Stimulated activated CD4-positive, alpha-beta T cell treated with anti-CD3 and anti-CD28 coated beads, TNF-alpha, amount 100 ng/mL, for 4 hours (primary cell): ENCODE results near the gene TAMALIN.
"Not testable (repeated sequence)": the region's sequence is repeated elsewhere in the genome, so short reads cannot be mapped to it uniquely, and the experiment has no call there.

Source experiments
- DNase-seq, 3 experiments: peaks; one replicate each; pipeline ENCODE4 v3.0.0-alpha.2; 2020; ENCODE audit warnings: low read depth in 3 of 3

The TAMALIN gene

DNA sequence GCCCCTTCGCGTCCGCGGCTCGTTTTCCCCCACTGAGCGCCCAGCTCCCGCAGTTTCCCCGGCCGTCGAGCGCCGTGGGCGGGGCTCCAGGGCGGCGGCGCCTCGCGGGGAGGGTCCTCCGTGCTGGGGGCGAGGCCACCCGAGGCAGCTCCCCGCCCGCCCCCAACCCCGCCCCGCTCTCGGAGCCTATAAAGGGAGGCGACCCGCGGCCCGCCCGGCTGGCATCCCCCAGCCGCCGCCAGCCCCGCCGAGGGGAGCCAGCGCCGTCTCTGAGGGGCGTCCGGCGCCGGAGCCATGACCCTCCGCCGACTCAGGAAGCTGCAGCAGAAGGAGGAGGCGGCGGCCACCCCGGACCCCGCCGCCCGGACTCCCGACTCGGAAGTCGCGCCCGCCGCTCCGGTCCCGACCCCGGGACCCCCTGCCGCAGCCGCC is at the start of gene TAMALIN:
Gene TAMALIN, plus strand, starts transcription at position 221 of the 432 bp plus-strand sequence. Its CDS starts 74 bp downstream, at position 295.
- peak; percentile 57 to 80 (median 74) for DNase-seq

DNA sequence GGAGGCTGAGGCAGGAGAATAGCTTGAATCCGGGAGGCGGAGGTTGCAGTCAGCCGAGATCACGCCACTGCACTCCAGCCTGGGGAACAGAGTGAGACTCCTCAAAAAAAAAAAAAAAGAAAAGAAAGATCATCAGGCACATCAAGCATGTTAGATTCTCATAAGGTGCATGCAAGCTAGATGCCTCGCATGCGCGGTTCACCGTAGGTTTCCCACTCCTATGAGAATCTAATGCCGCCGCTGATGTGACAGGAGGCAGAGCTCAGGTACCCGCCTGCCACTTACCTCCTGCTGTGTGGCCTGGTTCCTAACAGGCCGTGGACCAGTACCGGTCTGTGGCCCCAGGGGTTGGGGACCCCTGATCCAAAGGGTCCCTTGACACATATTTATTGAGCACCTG is 48.2 kb upstream of the TAMALIN start:
- no peak for DNase-seq

DNA sequence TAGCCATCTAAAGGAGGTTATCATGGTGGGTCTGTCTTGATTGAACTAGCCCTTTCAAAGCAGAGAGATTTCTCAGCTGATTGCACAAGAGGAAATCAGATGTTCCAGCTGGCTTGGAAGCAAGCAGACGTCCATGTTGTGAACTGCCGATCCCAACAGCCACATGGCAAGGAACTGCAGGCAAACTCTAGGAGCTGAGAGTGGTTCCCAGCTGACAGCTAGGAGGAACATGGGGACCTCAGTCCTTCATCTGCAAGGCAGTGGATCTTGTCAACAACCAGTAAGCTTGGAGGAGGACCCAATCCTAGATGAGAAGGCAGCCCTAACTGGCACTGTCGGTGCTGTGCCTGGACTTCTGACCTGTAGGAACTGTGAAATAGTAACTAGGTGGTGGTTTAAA is 47.5 kb upstream of the TAMALIN start:
- DNase-seq: no peak

DNA sequence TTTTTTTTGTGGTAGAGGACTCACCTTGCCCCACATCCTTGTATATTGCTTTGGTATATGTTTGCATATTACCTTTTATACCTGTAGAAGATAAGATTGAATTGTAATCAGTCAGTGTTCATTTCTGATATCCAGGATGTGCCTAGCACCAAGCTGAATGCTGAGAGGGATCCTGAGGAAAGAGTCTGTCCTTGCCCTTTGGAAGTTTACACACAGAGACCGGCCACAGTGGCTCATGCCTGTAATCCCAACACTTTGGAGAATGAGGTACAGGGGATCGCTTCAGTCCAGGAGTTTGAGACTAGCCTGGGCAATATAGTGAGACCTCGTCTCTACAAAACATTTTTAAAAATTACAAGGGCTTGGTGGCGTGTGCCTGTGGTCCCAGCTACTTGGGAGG is 46.8 kb upstream of the TAMALIN start:
- DNase-seq: no peak

DNA sequence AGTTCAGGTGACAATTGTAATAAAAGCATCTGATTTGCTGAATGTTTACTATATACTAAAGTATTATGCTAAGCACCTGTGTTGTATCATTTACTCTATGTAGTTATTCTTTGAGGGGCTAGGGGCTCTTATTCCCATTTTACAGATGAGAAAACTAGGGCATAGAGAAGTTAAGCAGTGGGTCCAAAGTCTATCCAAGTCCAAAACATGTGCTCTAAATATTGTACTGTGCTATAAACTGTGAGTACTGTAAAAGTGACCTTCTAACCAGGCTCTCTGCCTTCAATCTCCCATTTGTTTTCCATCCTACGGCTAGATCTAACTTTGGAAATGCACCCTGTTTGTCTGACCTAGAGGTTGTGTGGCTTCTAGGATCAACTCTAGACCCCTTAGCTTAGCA is 46.3 kb upstream of the TAMALIN start:
- DNase-seq: no peak

DNA sequence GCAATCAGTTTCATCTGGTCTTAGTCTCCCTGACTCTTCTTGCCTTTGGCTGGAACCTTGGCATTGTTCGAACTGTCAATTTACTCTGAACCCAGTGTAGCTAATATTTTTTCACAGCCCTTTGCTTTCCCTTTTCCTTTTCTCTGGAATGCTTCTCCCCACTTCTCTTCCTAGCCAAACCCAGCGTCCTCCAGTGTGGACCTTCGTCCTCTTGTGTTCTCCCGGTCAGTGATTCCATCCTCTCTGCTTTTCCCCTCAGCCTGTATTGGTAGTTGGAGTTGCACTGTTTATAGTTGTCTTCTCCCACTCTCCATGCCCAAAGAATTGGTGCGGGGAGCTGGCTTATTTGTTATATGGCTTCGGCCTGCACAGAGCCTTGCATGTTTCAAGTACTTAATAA is 45.9 kb upstream of the TAMALIN start:
- DNase-seq: no peak

DNA sequence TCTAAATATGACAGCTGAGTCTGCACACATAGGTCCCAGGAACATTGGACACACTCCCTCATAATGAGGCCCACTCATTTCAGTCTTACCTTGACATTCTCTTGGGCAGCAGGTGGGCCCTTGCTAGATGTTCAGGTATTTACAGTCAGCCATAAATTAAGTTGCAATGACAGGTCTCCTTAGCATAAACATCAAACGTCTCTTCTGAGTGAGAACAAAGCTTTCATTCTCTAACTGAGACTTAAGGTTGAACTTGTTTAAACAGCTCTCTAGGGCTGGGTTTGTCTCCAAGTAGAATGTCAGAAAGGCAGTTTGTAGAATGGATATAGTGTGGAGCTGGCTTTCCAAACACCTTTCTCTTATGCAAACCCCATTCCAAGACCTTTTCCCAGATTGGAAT is 44.9 kb upstream of the TAMALIN start:
- no peak for DNase-seq

DNA sequence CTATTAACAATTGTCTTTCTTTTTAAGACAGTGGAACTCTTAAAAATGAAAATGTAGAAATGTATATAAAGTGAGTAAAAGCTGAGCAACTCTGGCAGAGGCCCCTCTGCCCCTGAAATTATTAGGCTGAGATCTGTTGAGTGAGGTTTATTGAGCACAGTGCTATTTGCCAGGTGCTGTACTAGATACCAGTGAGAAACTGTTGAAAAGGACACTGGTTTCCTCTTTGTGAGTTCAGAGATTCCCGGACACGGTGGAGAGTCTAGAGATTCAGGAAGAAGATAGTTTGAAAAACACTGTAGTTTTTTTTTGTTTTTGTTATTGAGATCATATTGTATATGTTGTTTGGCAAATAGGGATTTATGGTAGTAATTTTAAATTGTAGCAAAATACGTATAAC is 44.0 kb upstream of the TAMALIN start:
- no peak for DNase-seq

DNA sequence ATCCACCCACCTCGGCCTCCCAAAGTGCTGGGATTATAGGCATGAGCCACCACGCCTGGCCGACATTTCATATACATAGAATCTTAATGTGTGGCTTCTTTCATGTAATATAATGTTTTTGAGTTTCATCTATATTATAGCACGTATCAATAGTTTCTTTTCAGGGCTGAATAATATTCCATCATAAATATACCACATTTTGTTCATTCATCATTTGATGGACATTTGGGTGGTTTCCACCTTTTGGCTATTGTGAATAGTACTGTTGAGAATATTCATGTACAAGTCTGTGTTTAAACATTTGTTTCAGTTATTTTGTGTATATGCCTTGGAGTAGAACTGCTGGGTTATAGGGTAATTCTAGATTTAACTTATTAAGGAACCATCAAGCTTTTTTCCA is 43.3 kb upstream of the TAMALIN start:
- DNase-seq: no peak

DNA sequence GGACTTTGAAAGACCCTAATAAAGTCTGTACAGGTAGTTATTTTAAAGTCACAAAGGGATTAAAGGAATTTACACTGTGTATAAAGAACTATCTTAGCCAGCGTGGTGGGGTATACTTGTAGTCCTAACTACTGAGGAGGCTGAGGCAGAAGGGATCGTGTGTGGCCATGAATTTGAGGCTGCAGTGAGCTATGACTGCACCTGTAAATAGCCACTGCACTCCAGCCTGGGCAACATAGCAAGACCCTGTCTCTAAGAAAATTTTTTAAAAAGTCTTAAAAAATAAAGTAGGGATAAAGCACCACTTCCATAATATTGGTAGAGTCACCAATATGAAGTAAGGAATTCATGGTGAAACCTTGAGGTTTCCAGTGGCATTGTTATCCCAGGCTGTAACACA is 37.1 kb upstream of the TAMALIN start:
- DNase-seq: no peak

DNA sequence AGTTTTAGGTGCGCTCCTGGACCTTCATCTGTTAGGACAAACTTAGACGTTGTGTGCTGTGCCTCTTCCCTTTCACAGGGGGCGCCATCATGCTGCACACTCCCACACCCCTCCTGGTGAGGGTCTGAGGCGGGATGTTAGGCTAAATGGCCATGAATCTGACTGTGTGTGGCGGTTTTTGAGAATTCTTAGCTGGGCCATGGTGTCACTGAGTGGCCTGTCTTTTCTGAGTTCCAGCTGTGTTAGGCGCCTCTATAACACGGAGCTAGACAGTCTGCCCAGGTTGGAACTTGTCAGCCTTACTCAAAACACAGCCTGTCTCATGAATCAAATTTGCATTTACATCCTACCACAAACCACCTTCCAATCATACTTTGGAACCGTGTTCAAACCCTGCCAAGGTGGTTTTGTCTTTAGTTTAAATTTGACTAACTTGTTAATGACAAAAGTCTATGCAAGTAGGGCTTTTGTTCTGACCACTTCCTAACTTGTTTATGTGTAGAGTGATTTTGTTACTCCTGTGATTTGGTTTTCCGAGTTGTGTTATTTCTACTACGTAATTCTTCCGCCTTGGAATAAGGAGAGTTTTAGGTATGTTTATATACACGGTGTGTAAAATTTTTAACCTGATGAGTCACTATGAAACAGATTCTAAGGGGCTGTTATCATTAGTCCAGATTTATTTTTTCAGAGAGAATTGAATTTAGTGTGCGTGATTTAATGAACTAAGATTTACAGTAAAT is 35.7 kb upstream of the TAMALIN start:
- DNase-seq: no peak

DNA sequence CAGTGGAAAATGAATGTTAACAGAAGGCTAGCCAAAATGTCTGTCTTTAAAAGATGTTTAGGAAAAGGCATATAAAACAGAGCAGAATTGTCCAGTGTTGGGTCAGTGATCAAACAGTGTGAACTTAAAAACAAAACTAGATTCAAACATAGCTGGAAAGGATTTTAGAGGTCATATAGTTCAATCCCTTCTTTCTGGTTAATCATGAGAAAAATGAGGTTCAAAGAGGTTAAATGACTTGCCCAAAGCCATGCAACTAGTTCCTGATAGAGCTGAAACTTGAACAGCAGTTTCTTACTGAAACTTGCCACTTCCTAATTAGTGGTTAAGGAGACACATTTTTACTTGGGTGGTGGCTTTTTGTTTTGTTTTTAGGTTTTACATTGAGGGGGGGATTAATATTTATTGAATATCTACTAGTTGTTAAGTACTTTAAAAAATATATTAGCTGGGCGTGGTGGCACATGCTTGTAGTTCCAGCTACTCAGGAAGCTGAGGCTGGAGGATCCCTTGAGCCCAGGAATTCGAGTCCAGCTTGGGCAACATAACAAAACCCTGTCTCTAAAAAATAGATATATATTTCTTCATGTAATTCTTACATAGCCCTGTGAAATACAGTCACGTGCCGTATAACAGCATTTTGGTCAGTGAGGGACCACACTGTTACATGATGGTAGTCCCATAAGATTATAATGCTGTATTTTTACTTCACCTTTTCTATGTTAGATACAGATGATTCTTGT is 34.9 kb upstream of the TAMALIN start:
- no peak for DNase-seq

DNA sequence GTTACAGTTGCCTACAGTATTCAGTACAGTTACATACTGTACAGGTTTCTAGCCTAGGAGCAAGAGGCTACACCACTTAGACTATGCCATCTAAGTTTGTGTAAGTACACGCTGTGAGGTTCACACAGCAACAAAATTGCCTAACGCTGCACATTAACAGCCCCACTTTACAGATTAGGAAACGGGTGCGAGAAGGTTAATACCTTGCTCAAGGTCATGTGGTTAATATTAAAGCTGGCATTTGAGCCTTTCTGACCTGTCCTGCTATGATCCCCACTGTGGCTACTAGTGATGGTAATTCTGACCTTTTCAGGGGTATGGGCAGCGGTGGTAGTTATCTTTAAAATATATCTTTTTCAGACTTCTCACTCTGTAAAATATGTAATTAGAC is 34.3 kb upstream of the TAMALIN start:
- no peak for DNase-seq

DNA sequence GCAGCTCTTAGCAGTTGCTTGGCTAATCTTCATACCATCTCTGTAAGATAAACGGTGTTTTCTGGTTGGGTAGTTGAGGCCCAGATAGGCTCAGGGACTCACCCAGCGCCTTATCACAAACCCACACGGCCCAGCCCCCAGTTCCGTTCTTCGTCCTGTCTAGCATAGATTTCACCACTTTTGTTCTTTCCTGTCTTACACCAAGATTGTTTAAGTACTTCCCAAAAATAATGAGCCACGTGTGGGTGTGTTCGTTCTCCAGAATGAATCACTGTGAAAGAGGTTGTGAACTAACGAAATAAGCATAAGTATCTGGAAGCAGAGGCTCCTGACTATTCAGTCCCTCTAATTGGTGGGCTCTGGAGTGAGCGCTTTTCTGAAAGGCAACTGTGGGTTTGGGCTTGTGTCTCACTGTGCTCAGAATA is 33.9 kb upstream of the TAMALIN start:
- DNase-seq: no peak

DNA sequence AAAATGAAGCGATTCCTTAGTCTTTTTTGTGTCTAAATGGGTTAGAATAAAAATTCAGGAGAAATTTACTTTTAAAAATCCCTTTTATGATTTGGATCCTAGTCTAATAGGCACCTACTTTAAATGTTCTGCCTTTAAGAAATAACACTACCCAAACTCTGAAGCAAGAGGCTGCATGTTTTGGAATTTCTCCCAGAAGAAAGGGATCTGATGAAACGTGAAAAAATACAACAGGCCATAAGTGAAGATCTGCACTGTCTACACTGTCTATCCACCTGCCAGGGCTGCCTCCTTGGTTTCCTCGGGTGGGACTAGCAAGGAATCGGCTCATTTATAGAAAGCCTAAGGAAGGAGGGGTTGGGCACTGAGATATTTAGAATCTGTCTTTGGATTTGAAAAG is 33.2 kb upstream of the TAMALIN start:
- DNase-seq: no peak

DNA sequence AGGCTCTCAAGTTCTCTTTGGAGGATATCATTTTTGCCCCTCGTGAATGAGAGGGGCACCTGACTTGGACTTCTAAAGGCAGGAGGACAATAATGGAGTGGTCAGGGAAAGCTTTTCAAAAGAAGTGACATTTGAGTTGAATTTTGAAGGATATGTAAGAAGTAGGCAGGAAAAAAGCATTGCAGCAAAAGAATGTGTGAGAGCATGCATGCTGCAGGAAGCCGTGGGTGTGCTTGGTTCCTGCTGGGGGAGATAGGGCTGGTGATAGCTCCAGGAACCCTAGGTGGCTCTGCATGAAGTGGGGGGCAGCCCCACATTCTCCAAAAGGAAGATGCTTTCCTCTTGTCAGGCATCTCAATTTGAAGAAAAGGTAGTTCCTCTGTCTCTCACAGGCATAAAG is 32.1 kb upstream of the TAMALIN start:
- no peak for DNase-seq

DNA sequence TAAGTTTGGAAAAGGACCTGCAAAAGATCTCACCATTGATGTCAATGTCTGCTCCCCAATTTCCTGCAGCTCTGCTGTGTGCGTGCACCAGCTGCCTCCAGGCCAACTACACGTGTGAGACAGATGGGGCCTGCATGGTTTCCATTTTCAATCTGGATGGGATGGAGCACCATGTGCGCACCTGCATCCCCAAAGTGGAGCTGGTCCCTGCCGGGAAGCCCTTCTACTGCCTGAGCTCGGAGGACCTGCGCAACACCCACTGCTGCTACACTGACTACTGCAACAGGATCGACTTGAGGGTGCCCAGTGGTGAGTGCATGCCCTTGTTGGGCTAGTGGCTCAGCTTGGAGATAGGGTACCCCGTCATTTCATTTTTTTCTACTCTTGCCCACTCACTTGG is 31.6 kb upstream of the TAMALIN start:
- DNase-seq: no peak

DNA sequence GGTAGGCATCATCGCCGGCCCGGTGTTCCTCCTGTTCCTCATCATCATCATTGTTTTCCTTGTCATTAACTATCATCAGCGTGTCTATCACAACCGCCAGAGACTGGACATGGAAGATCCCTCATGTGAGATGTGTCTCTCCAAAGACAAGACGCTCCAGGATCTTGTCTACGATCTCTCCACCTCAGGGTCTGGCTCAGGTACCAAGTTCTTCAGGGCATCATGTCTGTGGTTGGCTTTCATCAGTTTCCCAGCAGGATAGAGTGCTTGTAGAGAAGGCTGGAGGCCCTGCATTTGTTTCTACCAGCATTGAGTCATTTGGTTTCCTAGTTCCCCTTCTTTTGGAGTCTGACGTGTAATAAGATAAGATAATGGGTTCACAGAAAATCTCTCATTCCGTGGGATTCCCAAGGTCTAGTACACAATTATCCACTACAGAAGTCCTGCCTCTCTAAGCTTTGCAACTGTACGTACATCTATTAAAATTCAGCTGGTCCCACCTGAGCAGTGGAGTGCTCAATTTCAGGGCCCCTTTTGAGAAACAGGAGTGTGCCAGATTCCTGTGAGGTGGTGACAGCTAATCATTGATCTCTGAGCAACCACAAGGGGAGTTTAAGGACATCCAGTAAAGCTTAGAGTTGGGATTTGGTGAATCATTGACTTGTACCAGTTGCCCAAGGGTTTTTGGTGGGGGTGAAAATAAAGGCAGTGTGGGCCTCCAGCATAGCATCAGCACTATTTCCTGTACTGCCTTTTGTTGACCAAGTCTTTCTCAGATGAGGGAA is 30.2 kb upstream of the TAMALIN start:
- DNase-seq: no peak

DNA sequence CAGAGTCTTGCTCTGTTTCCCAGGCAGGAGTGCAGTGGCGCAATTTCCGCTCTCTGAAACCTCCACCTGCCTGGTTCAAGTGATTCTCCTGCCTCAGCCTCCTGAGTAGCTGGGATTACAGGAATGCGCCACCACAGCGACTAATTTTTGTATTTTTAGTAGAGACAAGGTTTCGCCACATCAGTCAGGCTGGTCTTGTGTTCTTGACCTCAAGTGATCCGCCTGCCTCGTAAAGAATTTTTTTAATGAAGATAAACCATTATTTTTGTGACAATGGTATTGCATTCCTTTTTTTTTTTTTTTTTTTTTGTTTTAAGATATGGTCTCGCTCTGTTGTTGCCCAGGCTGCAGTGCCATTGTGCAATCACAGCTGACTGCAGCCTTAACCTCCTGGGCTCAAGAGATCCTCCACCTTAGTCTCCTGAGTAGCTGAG is 29.4 kb upstream of the TAMALIN start:
- no peak for DNase-seq

DNA sequence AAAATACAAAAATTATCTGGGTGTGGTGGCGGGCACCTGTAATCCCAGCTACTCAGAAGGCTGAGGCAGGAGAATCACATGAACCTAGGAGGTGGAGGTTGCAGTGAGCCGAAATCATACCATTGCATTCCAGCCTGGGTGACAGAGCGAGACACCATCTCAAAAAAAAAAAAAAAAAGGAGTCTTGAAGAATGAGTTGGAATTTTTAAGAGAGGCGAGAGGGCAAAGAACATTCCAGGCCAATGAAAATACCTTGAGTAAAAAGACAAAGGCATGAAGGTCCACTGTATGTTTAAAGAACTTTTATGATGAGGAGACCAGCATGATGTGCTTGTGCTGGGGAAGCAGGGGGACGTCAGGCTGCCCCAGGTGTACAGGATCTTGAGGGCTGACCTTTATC is 27.4 kb upstream of the TAMALIN start:
- not testable (repeated sequence) for DNase-seq

DNA sequence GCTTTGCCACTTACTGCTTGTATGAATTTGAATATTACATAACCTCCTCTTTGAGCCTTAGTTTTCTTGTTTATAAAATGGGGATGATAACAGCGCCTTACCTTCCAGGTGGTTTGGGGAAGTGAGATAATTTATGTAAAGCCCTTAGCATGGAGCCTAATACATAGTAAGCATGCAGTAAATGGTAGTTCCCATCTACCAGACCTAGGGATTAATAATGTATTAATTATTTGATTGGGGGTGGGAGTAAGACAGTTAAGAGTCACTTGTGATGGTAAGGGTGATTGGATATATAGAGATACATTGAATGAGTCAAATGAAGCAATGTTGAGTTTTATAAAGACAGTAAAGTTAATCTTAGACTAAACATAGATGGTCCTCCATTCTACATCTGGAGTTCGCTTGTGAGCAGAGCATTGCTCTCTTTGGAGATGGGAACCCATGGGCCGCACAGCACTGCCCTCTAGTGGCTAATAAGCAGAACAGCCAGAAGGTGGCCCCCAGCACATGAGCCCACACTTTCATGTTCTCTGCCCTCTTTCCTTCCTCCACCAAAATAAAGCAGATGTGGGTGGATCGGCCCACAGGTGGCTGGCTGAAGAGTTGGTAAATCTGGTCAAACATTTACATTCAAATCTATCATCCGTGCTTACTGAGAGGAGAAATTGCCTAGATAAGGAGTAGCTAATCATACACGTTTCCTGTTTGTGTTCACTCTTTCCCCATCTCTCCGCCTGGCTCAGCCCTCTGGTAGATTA is 26.5 kb upstream of the TAMALIN start:
- DNase-seq: peak; percentile 28 to 51 (median 39)

DNA sequence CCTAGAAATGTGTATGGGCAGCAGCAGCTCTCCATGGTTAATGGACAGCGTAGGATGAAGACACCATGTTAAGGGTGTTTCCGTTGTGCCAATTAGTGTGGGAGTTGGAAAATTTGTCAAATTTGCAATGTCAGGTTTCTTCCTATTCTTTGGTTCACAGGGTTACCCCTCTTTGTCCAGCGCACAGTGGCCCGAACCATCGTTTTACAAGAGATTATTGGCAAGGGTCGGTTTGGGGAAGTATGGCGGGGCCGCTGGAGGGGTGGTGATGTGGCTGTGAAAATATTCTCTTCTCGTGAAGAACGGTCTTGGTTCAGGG is 26.0 kb upstream of the TAMALIN start:
- DNase-seq: no peak
